Activated CD8-positive, alpha-beta memory T cell treated with anti-CD3 and anti-CD28 coated beads, Interleukin-2, amount 50 U/mL, for 4 hours (primary cell): ENCODE data around the gene MYLK4.

Experiments
- DNase-seq: peaks from one replicate; pipeline ENCODE4 v3.0.0-alpha.2; 2020

MYLK4 gene

DNA sequence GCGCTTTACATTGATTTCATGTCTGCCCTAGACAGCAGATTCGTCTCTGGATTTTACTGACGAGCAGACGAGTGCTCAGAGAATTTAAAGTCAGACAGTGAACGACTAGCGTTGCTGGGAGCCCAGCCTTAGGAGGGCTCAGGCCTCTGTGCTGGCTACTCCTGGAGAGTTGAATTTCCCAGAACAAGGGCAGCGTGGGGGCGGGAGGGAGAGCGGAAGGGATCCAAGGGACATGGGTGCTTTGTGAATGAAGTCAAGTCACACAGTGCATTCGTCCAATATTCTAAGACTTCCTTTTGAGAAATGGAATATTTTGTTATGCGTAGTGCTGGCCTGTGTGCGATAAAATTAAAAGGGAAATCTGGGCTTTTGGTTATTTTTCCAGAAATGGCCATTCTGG is 126.5 kb downstream of the MYLK4 start:
- DNase-seq, result no peak

DNA sequence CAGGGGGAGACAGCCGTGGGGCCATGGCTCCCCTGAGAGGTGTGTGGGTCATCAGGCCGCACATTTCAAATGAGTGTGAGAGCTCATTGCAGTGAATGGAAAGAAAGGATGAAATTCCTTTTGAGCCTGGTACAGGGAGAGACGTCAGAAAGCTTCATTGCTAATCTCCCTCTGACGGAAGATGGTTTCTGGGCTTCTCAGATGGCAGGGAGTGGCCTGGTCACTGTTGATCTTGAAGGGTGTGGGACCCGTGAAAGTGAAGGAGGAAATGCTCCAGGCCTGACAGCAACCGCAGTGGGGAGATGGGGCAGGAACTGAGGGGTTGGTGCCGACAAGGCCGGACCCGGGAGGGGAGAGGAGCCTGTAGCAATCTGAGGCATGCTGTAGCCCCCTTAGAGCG is 127.4 kb downstream of the MYLK4 start:
- no peak for DNase-seq

DNA sequence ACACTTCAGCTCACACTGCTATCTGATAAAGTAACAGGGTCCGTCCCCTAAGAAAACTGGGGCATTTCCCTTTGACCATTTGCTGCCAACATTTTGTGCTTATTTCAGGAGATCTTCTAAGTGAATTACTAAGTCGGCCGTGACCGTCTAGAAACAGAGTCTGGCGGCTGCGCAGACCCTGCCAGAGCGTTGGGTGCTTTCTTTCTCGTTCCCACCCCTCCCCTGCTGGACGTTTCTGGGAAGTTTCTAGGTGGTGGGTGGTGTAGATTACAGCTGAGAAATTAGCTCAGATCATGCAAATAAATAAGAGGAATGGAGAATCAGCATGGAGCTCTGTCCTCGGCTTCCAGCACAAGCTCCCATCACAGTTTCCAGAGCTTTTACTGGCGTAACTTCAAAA is 128.1 kb downstream of the MYLK4 start:
- no peak for DNase-seq

DNA sequence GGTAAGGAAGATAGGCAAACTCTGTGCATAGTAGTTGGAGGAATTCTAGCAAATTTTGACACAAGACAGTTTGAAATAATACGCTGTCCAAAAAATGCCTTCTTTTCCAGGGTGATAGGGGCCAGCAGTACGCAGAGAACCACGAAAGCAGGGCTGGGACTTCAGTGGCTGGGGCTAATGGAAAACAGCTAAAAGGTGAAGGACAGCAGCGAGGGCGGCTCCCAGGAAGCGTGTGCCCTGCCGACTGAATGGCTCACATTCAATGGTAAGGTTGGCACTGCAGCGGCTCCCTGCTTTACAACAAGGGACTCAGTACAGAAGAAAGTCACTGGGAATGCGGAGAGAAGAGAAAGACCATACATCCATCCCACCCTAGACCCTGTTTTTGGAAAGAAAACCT is 131.1 kb downstream of the MYLK4 start:
- no peak for DNase-seq

DNA sequence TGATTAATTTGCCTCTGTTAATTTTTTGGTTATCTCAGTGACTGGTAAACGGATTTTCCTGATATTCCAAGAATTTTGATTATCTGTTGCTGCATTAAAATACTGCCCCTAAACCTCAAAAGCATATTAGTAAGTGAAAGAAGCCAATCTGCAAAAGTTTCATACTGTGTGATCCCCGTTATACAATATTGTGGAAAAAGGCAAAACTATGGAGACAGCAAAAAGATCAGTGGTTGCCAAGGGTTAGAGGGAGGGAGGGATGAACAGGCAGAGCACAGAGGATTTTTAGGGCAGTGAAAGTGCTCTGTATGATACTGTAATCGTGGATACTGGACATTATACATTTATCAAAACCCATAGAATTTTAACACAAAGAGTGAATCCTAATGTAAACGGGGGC is 133.0 kb downstream of the MYLK4 start:
- DNase-seq, result no peak

DNA sequence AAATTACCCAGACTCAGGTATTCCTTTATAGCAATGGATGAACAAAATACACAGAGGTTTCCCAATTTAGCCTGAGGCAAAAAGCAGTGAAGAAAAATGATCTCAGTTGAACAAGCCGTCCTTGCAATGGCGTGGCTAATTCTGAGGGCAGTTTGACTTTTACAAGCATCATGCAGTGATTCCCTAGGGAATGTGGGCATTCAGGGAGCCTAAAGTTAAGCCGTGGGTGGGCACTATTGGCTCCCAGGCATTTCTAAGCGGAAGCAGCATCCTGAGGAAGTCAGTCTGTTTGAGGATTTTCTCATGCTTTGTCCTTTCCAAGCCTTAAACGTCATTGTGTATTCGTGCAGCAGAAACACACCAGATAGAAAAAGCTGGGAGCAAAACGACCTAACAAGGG is 133.9 kb downstream of the MYLK4 start:
- no peak for DNase-seq

DNA sequence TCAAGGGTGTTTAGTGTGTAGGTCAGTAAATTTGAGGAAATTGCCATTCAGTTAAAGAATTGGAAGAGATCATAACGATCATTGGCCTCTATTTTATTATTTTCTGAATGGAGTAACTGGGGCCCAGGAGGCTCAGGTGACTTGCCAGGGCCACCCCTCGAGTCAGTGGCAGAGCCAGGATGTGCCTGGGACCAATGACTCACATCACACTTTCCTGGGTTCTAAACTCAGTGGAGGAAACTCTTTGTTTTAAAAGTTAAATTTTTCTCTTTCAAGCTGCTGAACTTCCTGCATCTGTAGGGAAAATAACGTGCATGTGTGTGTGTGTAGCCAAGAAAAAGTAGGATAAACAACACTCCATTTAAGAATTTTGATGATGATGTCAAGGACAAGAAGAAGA is 135.5 kb downstream of the MYLK4 start:
- DNase-seq, result no peak

DNA sequence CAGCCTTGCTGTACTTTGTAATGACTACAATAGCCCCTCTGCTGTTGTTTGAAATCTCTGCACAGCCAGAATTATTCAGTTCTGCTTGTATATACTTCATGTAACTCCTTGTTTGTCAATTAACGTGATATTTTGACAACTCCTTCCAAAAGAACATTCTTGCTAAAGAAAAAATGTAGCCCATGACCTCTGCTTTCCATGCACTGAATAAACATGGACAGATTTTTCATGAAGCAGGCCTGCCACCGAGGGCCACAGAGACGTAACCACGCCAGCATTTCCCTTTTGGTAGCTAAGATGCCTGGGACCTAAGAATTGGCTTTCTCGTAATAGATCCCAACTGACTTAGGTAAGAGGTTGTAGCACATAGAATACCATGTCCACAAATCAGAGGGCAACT is 135.9 kb downstream of the MYLK4 start:
- DNase-seq, result no peak

DNA sequence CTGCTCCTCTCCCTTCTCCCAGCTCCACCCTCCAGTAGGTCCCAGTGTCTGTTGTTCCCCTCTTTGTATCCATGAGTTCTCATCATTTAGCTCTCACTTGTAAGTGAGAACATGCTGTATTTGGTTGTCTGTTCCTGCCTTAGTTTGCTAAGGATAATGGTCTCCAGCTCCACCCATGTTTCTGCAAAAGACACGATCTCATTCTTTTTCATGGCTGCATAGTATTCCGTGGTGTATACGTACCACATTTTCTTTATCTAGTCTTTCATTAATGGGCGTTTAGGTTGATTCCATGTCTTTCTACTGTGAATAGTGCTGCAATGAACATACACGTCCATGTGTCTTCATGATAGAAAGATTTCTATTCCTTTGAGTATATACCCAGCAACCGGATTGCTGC is 136.6 kb downstream of the MYLK4 start:
- DNase-seq, result no peak
